D721Med (cell line): ENCODE results near the gene PLA2G7.
A peak's percentile ranks its signal among the peaks of the same experiment; 100 is the strongest.

Experiments used
- DNase-seq: peaks from one replicate; pipeline ENCODE4 v3.0.0; 2011; ENCODE audit warnings: low spot score; ENCODE audit not compliant: insufficient read length
- FAIRE-seq: peaks from 2 replicates; lab custom pipeline; 2011; peaks lifted over from hg19 to GRCh38; lab: Jason Lieb, UNC
- CTCF ChIP-seq: IDR thresholded peaks from 2 replicates; pipeline ENCODE4 v1.5.1; 2012; ENCODE audit warnings: mild to moderate bottlenecking, control low read depth; ENCODE audit not compliant: insufficient read depth; ENCODE audit errors: missing control alignments

PLA2G7 gene

GRCh38 chr6:46689657-46690056 lies 45.5 kb downstream of the PLA2G7 start:
- no peak for TF ChIP-seq CTCF
- FAIRE-seq (no peak), DNase-seq (no peak)

- no peak for DNase-seq
- FAIRE-seq = no peak
- no peak for TF ChIP-seq CTCF
Measured at GRCh38 chr6:46688966-46689335, 46.2 kb downstream of the PLA2G7 start.

- FAIRE-seq (no peak), DNase-seq (no peak)
- no peak for TF ChIP-seq CTCF
Measured at GRCh38 chr6:46688117-46688965, 46.8 kb downstream of the PLA2G7 start.

DNA sequence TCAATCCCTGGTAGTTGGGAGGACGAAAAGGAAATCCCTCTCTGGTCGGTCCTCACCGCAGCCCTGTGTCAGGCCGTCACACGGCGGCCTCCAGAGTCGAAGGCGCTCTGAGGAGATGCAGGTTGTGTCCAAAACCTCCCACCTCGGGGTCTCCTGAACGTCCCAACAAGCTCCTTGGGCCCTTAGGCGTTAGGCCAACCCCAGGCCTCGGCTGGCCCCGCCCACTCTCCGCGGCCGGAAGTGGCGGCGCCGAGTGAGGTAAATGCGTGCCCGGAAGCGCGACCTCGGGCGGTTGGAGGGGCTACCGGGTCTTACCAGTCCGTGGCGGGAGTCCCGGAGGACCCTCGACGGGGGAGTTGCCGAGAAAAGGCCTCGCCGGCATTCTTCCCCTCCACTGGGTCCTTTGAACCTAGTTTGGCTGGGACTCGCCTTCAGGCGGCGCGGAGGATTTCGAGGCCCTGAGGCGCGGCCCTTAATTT lies 47.5 kb downstream of the PLA2G7 start, which contains the start of gene TDRD6:
Gene TDRD6, plus strand, starts transcription at position 267 of the 479 bp plus-strand sequence. CDS start 244 bp downstream, outside the sequence.
- DNase-seq (no peak), FAIRE-seq (no peak)
- no peak for TF ChIP-seq CTCF

DNA sequence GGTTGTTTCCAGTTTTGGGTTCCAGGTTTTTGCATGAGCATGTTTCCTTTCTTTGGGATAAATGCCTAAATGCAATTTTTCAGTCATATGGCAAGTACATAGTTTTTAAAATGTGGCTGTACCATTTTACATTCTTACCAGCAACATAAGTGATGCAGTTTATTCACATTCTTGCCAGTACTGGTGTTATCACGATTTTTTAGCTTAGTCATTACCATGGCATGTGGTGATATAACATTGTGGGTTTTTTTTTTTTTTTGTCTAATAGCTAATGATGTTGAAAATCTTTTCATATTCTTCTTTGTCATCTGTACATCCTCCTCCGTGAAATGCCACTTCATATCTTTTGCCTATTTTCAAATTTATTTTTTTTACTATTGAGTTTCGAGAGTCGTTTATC lies 50.4 kb downstream of the PLA2G7 start:
- TF ChIP-seq CTCF = no peak
- FAIRE-seq (no peak), DNase-seq (no peak)

- FAIRE-seq (peak; percentile 61), DNase-seq (no peak)
- peak; percentile 20 for TF ChIP-seq CTCF
Measured at GRCh38 chr6:46677314-46677654, 57.9 kb downstream of the PLA2G7 start.
